SK-N-SH (cell line): ENCODE data around the gene IFNL3.
A peak's percentile ranks its signal among the peaks of the same experiment; 100 is the strongest.

Experiments used
- EP300 ChIP-seq, 2 experiments: IDR thresholded peaks; 2 replicates each; pipeline versions ENCODE4 v1.4.0 to v1.6.1; 2012; ENCODE audit warnings: borderline replicate concordance in 1 of 2, low read depth in 1 of 2, low read length in 1 of 2
- RFX5 ChIP-seq: IDR thresholded peaks from 2 replicates; pipeline ENCODE4 v1.6.1; 2012; ENCODE audit warnings: mild to moderate bottlenecking, improper control_type of control experiment, low read length
- TF ChIP-seq, protein P1 (sequence below): fragments of 200-600 bp; sonication (generic); IDR thresholded peaks from 2 replicates; pipeline ENCODE4 v1.6.1; 2017; ENCODE audit warnings: antibody characterized with exemption, mild to moderate bottlenecking, moderate library complexity
- TF ChIP-seq, protein P2 (sequence below): IDR thresholded peaks from 2 replicates; pipeline ENCODE4 v1.6.1; 2012; ENCODE audit warnings: mild to moderate bottlenecking, low read depth, low read length, moderate library complexity
- TF ChIP-seq, protein P3 (sequence below): fragments of 150-350 bp; IDR thresholded peaks from 2 replicates; pipeline ENCODE4 v1.6.1; 2017; ENCODE audit warnings: antibody characterized with exemption, low read length, low read depth, borderline replicate concordance
- TF ChIP-seq, protein P4 (sequence below): IDR thresholded peaks from 2 replicates; pipeline ENCODE4 v1.4.0; 2012; ENCODE audit warnings: low read depth

DNA sequence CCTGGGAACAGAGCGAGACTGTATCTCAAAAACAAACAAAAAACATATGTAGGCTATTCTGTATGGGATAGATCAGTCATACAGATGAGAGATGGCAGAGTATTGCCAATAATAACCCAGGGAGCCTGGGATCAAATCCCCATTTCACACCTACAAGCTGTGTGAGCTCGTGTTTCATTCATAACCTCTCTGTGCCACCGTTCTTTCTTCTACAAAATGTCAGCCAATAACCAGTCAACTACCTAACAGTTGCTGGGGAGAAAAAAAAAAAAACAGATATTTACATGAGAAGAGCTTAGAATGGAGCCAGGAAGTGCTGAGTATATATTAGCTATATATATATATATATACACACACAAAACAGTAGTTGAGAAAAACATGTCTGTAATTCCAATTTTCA is 16.9 kb upstream of the IFNL3 start:
- TF ChIP-seq, protein P1, sequence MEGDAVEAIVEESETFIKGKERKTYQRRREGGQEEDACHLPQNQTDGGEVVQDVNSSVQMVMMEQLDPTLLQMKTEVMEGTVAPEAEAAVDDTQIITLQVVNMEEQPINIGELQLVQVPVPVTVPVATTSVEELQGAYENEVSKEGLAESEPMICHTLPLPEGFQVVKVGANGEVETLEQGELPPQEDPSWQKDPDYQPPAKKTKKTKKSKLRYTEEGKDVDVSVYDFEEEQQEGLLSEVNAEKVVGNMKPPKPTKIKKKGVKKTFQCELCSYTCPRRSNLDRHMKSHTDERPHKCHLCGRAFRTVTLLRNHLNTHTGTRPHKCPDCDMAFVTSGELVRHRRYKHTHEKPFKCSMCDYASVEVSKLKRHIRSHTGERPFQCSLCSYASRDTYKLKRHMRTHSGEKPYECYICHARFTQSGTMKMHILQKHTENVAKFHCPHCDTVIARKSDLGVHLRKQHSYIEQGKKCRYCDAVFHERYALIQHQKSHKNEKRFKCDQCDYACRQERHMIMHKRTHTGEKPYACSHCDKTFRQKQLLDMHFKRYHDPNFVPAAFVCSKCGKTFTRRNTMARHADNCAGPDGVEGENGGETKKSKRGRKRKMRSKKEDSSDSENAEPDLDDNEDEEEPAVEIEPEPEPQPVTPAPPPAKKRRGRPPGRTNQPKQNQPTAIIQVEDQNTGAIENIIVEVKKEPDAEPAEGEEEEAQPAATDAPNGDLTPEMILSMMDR, result no peak
- TF ChIP-seq RFX5, result peak; percentile 73; the same call in 1 of the 2 replicates
- TF ChIP-seq, protein P2, sequence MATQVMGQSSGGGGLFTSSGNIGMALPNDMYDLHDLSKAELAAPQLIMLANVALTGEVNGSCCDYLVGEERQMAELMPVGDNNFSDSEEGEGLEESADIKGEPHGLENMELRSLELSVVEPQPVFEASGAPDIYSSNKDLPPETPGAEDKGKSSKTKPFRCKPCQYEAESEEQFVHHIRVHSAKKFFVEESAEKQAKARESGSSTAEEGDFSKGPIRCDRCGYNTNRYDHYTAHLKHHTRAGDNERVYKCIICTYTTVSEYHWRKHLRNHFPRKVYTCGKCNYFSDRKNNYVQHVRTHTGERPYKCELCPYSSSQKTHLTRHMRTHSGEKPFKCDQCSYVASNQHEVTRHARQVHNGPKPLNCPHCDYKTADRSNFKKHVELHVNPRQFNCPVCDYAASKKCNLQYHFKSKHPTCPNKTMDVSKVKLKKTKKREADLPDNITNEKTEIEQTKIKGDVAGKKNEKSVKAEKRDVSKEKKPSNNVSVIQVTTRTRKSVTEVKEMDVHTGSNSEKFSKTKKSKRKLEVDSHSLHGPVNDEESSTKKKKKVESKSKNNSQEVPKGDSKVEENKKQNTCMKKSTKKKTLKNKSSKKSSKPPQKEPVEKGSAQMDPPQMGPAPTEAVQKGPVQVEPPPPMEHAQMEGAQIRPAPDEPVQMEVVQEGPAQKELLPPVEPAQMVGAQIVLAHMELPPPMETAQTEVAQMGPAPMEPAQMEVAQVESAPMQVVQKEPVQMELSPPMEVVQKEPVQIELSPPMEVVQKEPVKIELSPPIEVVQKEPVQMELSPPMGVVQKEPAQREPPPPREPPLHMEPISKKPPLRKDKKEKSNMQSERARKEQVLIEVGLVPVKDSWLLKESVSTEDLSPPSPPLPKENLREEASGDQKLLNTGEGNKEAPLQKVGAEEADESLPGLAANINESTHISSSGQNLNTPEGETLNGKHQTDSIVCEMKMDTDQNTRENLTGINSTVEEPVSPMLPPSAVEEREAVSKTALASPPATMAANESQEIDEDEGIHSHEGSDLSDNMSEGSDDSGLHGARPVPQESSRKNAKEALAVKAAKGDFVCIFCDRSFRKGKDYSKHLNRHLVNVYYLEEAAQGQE, result no peak
- no peak for TF ChIP-seq EP300 (IDR thresholded peaks at IDR 0.05; ENCODE audit: borderline replicate concordance in 1 of 2, low read depth in 1 of 2, low read length in 1 of 2)
- TF ChIP-seq, protein P3, sequence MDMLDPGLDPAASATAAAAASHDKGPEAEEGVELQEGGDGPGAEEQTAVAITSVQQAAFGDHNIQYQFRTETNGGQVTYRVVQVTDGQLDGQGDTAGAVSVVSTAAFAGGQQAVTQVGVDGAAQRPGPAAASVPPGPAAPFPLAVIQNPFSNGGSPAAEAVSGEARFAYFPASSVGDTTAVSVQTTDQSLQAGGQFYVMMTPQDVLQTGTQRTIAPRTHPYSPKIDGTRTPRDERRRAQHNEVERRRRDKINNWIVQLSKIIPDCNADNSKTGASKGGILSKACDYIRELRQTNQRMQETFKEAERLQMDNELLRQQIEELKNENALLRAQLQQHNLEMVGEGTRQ, result no peak
- TF ChIP-seq, protein P4, sequence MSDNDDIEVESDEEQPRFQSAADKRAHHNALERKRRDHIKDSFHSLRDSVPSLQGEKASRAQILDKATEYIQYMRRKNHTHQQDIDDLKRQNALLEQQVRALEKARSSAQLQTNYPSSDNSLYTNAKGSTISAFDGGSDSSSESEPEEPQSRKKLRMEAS, result no peak
